GM19351 (cell line): ENCODE measurements around the gene GAMT.
A peak's percentile ranks its signal among the peaks of the same experiment; 100 is the strongest.

Experiments
- ATAC-seq: cut with Tn5 transposase; IDR thresholded peaks from one replicate; pipeline ENCODE4 v1.9.1; 2021; ENCODE audit warnings: mild to moderate bottlenecking, moderate library complexity; ENCODE audit not compliant: unreplicated experiment

The GAMT gene

DNA sequence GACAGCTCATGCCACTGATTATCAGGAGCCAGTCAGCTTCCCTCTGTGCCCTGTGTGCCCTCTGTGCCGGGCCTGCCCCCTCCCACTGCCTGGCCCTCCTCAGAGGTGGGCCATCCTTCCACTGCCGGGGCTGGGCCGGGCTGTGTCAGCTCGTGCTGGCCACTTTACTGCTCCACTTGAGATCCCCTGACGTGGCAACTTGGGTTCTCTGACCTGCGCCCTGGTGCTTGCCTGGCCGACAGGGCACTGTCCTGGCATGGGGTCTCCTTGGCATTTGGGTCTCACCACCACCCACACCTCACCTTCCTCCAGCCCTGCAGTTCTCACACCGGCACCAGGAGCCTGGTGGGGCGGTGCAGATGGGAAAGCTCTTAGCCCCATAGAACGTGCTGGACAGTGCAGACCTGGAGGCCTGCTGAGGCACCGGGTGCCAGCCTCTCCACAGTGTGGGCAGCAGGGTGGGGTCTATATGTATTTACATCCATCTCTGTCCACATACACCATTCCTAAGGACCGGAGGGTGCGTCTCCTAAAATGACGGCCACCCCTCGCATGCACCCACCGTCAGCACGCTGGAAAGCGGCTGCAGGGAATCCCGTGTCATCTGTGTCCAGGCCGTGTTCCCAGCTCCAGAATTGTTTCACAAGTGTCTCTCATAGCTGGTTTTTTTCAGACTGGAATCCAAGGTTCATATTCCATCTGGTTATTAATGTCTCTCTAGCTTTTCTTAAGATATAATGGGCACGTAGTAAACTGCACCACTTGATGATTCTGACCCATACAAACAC lies 17.8 kb upstream of the GAMT start:
- no peak for ATAC-seq

- no peak for ATAC-seq
Observed at GRCh38 chr19:1418496-1418775, 17.1 kb upstream of the GAMT start.

GRCh38 chr19:1417681-1418495 lies 16.5 kb upstream of the GAMT start:
- ATAC-seq, result no peak

GRCh38 chr19:1417145-1417544 lies 15.8 kb upstream of the GAMT start:
- no peak for ATAC-seq

- ATAC-seq, result no peak
Observed at GRCh38 chr19:1416014-1416841, 14.9 kb upstream of the GAMT start.

DNA sequence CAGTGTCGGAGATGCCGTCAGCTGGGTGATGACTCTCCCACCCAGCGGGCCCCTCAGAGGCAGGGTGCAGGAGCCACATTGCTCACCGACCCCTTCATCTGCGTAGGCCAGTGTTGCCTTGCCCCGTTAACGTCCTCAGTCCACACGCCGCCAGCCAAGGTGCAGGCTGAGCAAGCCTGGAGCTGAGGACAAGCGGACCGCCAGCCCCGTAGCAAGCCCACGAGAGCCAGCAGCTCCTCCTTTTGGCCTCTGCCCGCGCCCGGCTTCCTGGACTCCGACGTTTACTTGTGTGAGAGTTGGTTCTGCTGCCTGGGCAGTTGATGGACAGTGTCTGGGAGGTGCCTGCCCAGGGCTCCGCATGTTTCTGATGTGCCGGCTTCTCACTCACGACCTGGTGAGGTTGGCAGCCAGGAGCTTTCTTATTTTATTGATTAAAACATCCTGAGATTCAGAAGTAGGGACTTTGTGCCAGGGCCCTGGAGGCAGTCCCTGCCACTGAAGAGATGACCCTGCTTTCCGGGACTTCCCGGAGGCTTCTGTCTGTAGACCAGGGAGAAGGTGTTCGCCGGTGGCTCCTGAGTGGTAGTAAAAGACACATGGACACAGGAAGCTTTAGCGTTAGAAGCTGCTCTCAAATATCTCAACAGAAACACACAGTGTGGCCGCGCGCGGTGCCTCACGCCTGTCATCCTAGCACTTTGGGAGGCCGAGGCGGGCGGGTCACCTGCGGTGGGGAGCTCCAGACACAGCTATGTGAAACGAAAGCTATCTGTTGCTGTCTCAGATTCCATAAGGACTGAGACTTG lies 11.9 kb upstream of the GAMT start:
- no peak for ATAC-seq

DNA sequence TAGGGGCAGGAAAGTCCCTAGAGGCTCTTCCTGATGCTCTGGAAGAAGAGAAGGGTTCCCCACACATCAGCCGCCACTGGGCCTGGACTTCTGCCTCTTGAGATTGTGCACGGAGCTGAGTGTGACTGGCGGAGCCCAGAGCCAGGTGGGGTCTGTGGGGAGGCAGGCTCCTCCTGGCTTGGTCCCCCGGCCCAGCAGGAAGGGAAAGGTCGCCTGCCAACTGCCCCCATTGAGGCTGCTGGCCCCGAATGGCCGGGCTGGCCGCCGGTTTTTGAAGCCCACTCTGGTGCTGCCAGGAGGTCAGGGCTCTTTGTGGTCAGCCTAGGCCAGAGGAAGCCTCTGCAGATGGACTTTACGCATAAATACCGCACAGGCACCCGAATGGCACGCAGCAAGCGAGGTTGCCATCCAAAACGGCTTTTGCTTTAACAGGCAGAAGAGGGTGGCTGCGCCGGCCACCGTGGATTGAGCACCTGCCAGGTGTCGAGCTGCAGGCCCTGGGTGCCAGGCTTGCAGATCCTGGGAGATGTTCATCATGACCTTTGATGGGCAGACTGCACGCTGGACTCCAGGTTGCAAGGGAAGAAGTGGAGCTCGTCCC lies 11.1 kb upstream of the GAMT start:
- ATAC-seq, result no peak

DNA sequence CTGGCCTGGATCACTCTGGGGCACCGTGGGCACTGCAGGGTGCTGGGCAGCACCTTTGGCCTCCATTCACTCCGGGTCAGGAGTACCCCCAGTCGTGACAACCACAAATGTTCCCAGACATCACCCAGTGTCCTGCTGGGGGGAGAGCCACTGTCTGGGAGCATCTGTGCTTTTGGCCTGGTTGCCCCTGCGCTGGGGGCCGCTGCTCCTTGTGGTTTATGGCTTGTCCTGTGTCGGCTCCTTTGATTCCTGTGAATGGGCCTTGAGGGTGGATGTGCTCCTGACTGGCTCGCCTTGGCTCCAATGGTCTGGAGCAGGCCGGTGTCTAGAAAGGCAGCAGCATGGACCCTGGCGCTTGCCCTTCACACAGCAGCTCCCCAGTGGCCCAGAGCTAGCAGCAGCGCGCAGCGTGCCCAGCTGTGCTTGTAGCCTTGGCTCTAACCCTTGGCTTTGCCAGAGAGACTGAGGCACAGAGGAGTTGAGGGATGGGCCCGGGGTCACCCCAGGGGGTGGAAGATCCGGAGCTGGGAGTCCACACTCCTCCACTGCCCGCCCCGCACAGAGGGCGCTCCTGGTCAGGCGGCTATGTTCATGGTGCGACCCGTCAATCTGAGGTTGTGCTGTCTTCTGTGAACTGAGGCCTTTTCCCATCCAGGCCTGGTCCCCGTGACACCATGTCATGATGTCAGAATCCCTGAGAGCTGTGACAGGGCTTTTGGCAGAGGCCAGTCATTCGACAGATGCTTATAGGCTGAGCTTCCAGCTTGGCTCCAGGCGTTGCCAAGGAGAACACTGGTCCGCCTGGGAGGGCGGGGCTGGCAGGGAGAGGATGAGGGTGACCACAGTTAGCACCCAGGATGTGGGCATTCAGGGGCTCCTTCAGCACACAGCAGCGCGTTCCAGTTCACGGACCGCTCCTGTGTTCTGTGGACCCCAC lies 10.2 kb upstream of the GAMT start:
- no peak for ATAC-seq

GRCh38 chr19:1410789-1411188 lies 9.4 kb upstream of the GAMT start:
- ATAC-seq, result no peak

GRCh38 chr19:1410136-1410786 lies 8.9 kb upstream of the GAMT start:
- ATAC-seq, result no peak

DNA sequence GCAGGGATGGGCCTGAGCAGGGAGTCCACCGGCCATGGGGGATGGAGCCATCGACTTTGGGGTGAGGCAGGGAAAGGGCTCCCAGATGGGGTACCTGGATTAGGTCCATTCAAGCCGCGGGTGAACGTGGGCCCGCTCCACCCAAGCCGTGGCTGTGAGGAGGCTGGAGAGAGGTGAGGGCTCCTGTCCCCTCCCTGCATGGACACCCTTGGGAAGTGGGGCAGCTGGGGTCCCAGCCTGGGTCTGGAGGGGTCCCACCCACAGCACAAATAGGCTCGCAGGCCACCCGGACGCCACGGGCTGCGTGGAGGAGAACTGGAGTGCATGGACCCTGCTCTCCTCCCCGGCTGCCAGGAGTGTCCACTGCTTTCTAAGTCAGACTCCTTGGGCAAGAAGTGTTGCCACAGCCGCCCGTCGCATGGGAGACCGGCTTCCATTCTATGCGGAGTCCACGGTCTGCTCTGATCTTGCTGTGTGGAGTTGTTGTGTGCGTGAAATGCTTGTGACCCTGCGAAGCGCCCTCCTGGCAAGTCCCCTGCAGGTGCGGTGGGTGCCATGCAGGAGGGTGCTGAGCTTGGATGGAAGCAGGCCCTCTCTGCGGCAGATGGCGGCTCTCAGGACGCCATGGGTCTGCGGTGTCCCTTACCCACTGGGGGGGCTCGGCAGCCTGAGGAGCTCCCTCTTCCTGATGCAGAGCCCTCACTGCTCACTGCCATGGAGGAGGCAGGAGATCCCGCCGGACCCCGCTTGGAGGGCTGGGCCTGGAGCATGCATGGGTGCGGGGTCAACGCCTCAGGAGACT lies 8.1 kb upstream of the GAMT start:
- ATAC-seq, result no peak

DNA sequence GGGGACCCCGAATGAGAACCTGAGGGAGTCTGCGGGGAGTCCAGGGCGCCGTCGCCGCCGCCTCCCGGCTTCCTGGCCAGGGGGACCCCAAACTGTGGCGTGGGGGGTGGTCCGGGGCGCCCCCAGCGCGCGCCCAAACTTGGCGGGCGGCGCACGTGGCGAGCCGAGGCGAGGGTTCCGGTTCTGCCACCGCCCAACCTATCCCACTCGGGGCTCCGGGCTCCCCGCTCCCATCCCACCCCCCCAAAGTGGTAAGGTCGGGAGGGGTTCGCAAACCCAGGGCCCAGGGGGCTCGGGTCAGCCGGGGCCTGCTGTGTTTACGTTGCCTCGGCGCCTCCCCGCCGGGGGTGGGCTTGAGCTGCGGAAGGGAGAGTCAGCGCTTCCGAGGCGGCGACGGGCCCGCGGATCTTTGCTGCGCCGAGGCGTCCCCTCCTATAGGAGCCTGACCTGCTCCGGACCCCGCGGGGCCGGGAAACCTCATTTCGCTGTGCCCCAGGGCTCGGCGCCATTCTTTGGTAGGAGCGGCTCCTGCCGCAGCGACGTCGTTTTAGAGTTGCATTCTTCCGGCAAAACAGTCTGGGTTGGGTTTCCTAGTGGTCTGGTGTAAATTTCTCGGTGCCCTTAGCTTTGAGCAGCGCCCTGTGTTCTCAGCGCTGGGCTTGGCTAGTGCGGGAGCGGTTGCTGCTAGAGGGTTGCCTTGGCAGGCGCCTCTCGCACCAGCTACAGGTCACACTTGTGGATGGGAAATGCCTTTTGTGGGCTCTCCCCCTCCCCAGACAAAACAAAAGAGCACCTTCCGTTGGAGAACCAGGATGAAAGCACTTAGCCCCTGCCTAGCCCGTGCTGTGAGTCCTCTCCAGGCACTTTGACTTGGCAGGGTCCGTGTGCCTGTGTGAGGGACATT lies 7.2 kb upstream of the GAMT start:
- ATAC-seq, result no peak

GRCh38 chr19:1407528-1408299 lies 6.4 kb upstream of the GAMT start, which contains the start of gene DAZAP1:
TSS of gene DAZAP1 (plus strand) at chr19:1407586. CDS start at chr19:1407774, 188 bp downstream.
- peak; percentile 37 for ATAC-seq

DNA sequence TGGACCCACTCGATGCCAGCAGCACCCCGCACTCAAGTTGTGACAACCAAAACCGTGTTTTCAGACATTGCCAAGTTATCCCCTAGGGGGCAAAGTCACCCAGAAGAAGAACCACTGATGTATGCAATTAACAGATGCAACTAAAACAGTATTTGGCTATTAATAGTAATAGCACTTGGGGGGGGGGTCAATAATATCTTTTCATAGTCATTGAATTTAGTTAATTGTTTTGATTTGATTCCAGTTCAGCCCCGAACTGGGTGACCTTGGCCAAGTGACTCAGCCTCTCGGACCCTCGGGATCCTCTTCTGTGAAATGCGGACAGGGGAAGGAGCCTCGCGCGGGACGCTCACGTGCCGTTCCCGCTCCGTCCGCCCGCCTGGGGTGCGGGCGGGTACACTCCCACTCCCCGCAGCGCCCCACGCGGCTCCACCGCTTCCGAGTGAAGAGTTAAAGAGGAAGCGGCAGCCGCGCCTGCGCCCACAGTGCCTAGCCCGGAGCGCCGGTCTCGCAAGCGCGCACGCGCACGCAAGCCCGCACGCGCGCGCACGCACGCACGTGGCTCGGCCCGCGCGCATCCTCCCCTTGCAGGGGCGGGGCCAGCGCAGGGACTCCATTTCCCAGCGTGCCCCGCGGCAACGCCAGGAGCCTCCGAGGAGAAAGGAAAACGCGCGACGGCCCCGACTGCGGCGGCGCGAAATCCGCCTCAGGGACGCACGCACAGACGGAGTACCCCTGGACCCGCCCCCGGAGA lies 5.6 kb upstream of the GAMT start:
- ATAC-seq, result peak; percentile 69

DNA sequence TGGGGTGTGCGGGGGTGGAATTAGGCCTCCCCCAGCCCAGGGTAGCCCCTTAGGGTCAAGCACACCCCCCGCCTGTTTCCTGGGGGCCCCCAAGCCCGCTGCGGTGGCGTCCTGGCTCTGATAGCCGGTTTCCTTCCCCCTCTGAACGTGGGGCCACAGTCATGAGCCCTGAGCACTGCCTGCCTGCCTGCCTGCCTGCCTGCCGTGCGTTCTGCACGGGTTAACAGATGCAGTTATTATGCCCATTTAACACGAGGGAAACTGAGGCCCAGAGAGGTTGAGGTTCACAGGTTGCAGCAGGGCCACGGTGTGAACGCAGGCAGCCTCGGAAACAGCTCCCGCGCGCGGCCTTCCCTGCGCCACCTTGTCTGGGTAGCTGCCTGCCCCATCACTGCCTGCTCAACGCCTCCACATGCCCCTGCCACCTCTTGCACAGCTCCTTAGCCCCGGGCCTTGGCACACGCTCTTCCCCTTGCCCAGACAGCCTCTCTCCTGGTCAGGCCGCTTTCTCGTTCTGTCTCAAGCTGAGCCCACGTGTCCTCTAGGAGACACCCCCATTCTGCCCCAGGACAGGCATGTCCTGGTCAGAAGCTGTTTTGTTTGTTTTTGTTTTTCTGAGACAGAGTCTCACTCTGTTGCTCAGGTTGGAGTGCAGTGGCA lies 1.2 kb upstream of the GAMT start:
- no peak for ATAC-seq
